Ishikawa (cell line): ENCODE results near the gene MOGAT1.

Experiments
- CEBPB ChIP-seq: IDR thresholded peaks from 2 replicates; pipeline ENCODE4 v1.6.1; 2012
- TCF12 ChIP-seq: IDR thresholded peaks from 2 replicates; pipeline ENCODE4 v1.6.1; 2012; ENCODE audit warnings: low read depth

DNA sequence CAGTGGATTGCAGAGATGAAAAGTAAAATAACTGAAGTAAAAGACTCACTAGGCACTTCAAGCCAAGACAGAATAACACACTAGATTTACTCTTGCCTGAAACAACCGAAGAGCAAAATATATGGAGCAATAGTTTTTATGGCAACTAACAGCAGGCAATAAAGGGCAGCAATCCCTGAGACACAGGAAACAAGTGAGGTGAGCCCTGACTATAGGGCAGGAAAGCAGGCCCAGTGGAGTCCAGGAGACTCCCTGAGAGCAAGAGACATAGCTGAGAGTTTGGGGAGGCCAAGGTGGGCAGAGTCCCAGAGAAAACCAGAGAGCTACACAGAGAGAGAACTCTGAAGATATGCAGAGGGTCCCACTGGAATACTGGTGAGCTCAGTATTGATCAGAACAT, 34.4 kb upstream of the MOGAT1 start:
- no peak for TF ChIP-seq TCF12
- TF ChIP-seq CEBPB, result no peak
